OCI-M2 (cell line): Measurements from ENCODE around the gene TMEM123.
A peak's percentile ranks its signal among the peaks of the same experiment; 100 is the strongest.

Source experiments
- DNase-seq: peaks from one replicate; lab custom pipeline; 2025; ENCODE audit not compliant: unreplicated experiment; lab: John Stamatoyannopoulos, UW

The TMEM123 gene

GRCh38 chr11:102452461-102453301, at the start of gene TMEM123:
Gene TMEM123, minus strand, starts transcription at chr11:102452765. Its CDS starts 142 bp downstream, at chr11:102452623.
- DNase-seq = no peak

GRCh38 chr11:102500829-102501228, 48.3 kb upstream of the TMEM123 start:
- no peak for DNase-seq

GRCh38 chr11:102499931-102500330, 47.4 kb upstream of the TMEM123 start:
- no peak for DNase-seq

- no peak for DNase-seq
These were observed 46.6 kb upstream of the TMEM123 start for GRCh38 chr11:102499151-102499550.

- DNase-seq = no peak
These were observed 44.5 kb upstream of the TMEM123 start for GRCh38 chr11:102497061-102497460.

- peak; percentile 27 for DNase-seq
These were observed 42.8 kb upstream of the TMEM123 start for GRCh38 chr11:102495161-102496042.

- no peak for DNase-seq
These were observed 41.7 kb upstream of the TMEM123 start for GRCh38 chr11:102494216-102494615.

- DNase-seq = no peak
These were observed 41.0 kb upstream of the TMEM123 start for GRCh38 chr11:102493524-102493923.

- DNase-seq = no peak
These were observed 39.4 kb upstream of the TMEM123 start for GRCh38 chr11:102491969-102492368.

GRCh38 chr11:102489186-102490145, 36.9 kb upstream of the TMEM123 start:
- no peak for DNase-seq

- DNase-seq = no peak
These were observed 35.6 kb upstream of the TMEM123 start for GRCh38 chr11:102488208-102488607.

GRCh38 chr11:102487214-102487613, 34.6 kb upstream of the TMEM123 start:
- no peak for DNase-seq

GRCh38 chr11:102486584-102486983, 34.0 kb upstream of the TMEM123 start:
- DNase-seq = no peak

GRCh38 chr11:102485095-102485722, 32.6 kb upstream of the TMEM123 start:
- no peak for DNase-seq

- DNase-seq = no peak
These were observed 29.9 kb upstream of the TMEM123 start for GRCh38 chr11:102482433-102482832.

GRCh38 chr11:102479733-102480132, 27.2 kb upstream of the TMEM123 start:
- DNase-seq = no peak

GRCh38 chr11:102478673-102479299, 26.2 kb upstream of the TMEM123 start:
- no peak for DNase-seq

- no peak for DNase-seq
These were observed 24.2 kb upstream of the TMEM123 start for GRCh38 chr11:102476812-102477211.

- DNase-seq = no peak
These were observed 23.5 kb upstream of the TMEM123 start for GRCh38 chr11:102476069-102476468.

- no peak for DNase-seq
These were observed 21.0 kb upstream of the TMEM123 start for GRCh38 chr11:102473543-102473942.
